Epithelial cell of prostate (primary cell): Measurements from ENCODE around the gene PARVA.
"Not testable (repeated sequence)": the region's sequence is repeated elsewhere in the genome, so short reads cannot be mapped to it uniquely, and the experiment has no call there.

Experiments used
- DNase-seq: peaks from one replicate; pipeline ENCODE4 v3.0.0-alpha.2; 2011; ENCODE audit warnings: low read depth, low spot score
- H3K27ac ChIP-seq: fragments of 450-650 bp; 2 replicates; pipeline ENCODE4 v1.5.1; 2017; ENCODE audit warnings: mild to moderate bottlenecking

PARVA gene, protein sequence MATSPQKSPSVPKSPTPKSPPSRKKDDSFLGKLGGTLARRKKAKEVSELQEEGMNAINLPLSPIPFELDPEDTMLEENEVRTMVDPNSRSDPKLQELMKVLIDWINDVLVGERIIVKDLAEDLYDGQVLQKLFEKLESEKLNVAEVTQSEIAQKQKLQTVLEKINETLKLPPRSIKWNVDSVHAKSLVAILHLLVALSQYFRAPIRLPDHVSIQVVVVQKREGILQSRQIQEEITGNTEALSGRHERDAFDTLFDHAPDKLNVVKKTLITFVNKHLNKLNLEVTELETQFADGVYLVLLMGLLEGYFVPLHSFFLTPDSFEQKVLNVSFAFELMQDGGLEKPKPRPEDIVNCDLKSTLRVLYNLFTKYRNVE

DNA sequence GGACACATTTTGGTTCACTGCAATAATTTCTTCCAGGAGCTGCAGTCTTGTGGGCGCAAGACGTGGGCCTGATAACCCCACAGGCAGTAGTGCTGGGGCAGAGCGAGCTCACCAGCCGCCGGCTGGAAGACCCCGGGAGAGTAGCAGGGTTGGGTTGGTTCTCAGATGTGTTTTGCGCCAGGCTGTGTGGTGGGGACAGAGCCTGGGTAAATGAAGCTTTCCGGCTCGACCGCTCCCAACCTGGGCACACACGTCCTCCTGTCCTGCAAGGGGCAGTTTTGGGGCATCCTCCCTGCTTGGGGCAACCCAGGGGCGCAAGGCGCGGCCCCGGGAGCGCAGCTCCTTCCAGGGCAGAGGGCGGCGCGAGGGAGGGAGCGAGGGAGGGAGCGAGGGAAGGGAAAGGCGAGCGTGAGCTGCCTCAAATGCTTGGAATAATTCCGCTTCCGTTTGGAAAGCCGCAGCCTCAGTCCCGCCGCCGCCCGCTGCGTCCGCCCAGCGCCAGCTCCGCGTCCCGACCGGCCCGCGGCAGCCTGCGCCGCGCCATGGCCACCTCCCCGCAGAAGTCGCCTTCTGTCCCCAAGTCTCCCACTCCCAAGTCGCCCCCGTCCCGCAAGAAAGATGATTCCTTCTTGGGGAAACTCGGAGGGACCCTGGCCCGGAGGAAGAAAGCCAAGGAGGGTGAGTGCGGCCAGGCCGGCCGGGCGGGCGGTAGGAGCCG lies at the start of gene PARVA:
Gene PARVA (plus strand): TSS at position 466 of the 718 bp plus-strand sequence. CDS start 77 bp downstream, at position 543.
- DNase-seq: no peak
- peak within 1 kb of the TSS; percentile 87 for H3K27ac ChIP-seq

DNA sequence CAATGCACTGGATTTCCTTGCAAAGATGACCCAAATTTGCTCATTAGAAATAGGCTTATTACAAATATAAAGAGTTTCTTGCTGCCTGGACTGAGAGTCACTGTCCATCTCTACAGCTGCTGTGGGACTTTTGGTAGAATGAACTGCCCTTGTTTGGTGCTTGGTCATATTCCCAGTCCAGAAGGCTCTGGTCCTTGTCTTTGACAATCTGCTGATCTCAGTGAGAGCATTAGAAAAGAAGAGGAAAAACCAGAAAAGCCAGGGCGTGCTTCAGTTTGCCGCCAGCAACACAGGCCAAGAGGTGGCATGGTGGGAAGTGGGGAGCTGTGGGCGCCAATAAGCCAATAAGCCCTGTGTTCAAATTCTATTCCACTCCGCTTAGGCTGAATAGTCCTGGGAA lies 48.2 kb upstream of the PARVA start:
- no peak overlapping the region for H3K27ac ChIP-seq
- DNase-seq: no peak

DNA sequence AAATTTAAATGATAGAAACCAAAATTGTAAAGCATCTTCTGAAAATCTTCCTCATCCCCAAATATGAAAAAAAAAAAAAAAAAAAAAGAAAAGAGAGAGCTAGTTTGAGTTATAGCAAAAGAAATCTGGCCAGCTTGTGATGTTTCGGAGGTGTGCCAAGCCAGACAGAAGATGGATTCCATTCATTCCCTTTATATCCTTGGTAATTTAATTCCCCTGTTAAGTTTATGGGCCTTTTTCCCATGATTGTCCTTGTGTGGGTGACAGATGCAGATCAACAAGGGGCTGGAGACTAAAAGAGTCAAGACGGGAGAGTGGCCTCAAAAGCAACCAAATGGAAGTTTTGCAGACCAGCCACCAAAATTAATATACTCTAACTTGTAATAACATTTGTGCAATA lies 47.6 kb upstream of the PARVA start:
- no peak for DNase-seq
- no peak overlapping the region for H3K27ac ChIP-seq

DNA sequence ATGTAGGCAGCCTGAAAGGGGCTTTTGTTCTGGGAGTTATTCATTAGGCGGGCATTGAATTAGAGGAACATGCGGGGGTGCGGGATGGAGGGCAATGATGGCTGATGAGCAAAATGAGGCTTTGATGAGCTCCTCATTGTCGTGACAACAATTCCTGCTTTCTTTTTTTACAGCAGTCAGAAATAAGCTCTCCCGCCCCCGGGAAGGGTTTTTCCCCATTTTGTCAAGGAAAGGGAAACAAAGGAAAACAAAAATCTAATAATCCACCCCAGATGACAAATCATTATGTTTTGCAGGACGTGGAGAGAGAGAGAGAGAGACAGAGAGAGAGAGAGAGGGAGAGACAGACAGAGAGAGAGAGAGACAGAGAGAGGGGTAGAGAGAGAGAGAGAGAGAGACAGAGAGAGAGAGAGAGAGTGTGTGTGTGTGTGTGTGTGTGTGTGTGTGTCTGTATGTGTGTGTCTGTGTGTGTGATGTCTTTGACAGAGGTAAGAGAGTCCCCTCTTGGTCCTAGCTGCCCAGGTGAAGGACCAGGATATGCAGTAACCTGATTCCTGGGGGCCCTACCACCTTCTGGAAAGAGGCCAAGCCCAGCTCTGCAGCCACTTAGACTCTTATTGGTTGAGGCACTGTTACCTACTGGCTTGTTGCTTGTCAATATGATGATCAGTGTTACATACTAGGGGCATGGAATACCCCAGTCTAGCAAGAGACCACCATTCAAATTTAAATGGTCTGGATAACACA lies 46.7 kb upstream of the PARVA start:
- no peak overlapping the region for H3K27ac ChIP-seq
- DNase-seq: no peak

DNA sequence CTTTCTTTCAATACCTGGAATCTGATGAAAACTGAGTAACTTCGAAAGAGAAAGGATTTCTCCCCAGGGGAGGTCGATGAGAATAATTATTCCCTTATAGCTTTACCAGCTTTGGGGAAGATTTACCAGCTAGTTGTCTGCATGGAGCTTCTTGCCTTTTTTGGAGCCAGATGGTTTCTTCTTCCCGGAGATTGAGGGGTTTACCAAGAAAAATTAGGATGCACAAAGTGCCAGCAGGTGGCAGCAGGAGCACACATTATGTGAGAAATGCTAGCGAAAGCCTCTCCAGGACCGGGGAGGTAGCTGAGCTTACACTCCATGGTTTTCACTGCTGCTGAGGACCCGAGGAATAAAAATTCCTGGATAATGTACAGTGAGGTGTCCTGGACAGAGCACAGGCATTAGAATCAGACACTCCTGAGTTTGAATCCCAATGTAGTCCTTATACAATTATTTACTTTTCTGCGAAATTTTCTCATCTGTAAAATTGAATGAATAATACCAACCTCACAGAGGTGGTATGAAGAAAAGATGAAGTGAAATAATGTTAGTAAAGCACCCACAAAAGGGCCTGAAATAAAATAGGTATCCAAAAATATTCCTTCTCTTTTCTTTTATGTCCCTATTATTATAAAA lies 46.0 kb upstream of the PARVA start:
- H3K27ac ChIP-seq: no peak overlapping the region
- DNase-seq: peak; percentile 10

DNA sequence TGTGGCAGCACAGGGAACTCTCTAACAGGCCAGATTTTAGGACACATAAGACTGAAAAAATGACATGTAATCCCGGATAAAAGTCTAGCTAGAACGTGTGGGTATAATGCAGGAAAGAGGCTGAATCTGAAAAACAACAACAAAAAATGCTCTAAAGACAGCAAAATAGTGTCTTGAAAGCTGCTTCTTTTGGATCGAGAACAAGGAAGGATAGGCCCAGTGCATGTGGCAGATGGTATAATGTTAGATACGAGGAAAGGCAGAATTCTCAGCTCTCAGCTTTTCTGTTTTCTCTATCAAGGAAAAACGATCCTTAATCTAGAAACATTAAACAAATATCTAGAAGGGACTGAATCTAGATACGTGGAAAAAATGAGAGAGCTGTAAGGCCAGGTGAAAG lies 33.8 kb upstream of the PARVA start:
- H3K27ac ChIP-seq: no peak overlapping the region
- DNase-seq: no peak

DNA sequence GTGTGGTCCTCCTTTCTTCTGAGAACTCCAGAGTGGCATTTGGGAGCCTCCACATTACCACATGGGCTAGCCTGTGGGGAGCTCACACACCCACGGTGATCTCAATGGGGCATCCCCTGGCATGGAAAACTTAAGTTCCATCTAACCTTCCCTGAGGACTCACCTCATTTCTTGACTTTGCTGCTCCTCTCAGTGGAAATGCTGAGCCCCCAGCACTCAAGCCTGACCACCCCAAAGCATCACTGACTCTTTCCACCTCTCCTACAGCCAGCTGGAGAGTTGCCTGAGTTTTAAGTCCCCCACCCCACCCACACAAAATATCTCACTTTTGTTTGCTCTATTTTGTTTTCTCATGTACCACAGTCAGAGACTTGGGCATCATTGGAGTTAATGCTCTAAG lies 23.8 kb upstream of the PARVA start:
- DNase-seq: no peak
- no peak overlapping the region for H3K27ac ChIP-seq

DNA sequence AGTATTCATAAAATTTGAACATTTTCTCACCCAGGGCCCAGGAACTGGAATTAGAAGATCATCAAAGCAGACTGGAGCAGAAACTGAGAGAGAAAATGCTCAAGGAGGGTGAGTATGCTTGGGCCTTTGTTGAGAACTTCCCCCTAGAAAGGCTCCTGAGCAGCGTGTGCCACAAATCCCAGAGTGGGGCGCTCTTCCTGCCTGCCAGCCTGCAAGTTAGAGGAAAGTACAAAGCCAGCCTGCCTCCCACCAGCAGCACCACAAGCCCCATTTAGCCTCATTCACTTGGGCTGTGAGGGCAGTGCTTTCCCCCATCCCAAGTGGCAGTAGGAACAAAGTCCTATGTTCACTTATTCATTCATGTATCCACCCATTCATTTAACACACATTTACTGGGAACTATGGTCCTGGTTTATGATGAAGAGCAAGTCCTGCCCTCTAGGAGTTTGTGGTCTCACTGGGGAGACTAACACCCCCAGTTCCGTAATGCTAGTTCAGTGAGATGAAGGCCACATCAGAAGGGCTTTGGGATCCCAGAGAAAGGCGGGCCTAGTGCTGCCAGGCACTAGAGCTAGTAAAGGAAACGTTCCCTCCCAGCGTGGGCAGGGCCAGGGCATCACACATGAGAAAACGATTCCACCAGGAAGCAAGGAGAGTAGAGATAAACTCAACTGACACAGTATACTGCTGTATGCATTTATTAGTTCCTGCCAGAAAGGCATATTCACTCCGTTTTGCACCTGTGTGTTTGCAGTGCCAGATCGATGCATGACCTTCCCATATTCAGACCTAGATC lies 22.4 kb upstream of the PARVA start:
- no peak for DNase-seq
- H3K27ac ChIP-seq: no peak overlapping the region

DNA sequence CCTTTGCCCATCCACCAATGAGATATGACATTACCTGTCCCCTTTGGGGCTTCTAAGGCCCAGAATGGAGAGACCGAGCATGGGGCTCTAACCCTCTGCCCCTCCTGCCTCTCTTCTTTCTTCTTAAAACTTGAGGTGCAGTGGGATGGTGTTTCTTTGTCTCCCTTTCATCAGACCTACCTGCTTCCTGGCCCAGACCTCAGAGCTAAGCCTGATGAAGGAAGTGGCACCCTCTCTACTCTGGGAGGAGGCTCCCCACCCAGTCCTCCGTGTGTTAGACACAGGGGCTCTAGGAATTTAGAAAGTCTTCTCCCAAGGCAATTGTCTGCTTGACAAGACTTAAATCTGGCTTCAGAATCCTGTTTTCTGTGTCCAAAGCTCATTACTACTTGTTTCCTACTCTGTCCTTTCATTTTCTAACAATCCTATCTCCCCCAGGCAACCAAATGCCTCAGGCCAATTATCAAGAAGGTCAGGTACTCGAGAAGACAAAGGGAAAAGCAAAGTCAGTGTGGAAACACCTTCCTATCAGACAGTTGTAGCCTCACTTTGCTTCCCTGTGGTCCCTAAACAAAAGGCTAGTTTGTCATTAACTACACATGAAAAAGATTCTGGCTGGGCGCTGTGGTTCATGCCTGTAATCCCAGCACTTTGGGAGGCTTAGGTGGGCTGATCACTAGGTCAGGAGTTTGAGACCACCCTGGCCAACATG lies 20.3 kb upstream of the PARVA start:
- DNase-seq: no peak
- H3K27ac ChIP-seq: no peak overlapping the region

DNA sequence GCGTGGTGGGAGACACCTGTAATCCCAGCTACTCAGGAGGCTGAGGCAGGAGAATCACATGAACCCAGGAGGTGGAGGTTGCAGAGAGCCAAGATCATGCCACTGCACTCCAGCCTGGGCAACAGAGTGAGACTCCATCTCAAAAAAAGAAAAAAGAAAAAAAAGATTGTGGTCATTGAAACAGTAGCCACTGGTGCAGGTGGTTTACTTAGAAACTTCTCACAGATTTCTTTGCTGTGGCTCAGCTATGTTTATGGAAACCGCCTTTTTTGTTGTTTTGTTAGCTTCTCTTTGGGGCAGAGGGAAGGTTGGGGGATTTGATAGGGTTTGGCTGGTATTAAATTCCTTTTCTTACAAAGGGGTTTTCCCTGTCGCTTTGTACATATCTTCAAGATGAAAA lies 19.7 kb upstream of the PARVA start:
- not testable (repeated sequence) for DNase-seq, H3K27ac ChIP-seq

DNA sequence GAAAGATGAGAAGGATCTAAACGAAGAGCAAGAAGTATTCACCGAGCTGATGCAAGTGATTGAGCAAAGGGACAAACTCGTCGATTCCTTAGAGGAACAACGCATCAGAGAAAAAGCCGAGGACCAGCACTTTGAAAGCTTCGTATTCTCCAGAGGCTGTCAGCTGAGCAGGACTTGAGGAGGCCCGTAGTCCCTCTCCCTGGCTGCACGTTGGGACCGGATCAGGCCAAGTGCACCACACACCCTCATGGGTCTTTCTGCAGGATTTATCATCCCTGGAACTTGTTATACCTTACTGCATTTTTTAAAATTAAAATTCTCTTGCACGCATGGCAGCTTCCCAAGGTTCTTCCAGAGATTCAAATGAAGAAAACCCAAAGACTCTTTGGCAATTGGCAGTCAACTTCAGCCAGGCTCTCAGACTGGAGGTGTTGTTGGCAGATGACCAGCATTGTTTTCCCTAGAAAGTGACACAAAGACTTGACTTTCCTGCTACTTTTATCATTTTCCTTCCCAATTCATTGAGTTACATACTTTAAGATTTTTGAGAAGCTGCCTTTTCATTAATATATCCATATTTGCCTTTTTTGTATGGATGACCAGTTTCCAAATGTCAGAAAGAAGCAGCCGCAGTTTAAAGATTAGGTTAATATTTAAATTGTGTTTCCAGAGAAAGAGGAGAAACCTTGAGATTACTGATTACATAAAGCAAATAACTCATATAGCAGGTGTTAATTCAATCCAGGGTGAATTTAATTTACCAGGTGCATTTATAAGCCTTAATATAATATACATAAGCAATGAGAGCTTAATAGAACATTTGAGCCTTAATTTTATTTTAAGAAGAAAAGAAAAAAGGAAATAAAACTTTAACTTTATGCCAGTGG lies 18.8 kb upstream of the PARVA start:
- DNase-seq: no peak
- H3K27ac ChIP-seq: no peak overlapping the region

DNA sequence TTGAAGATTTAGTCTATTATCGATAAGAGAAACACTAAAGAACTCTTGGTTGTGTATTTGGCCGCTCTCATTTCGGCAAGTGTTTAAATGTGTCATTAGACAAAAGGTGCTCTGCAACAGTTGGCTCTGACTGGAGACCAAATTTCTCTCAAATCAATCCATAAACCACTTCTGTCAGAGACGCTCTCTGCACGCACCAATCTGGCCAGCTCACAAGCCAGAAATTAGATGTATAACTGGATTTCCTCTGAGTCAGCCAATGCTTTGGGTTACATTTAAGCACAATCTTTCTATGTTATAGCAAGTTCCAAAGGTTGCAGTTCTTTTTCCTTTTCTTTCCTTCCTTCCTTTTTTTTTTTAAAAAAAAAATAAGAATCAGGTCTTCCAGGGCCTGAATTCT lies 17.6 kb upstream of the PARVA start:
- DNase-seq: no peak
- no peak overlapping the region for H3K27ac ChIP-seq

DNA sequence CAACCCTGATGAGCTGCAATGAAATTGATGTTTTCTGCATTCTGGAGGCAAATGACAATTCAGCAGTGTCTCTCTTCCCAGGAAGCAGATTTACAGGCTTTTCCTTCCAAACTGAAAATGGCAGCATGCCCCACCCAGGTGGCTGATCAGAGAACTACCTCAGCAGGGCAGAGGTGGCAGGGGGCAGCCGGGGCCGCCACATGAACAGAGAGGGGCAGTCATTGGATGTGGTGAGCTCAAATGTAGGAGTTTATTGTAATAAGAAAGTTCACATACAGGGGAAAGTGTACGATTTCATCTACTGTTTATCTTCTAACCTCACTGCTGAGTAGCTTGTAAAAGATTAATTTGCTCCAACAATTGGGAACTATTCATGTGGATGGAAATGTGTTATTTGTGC lies 15.7 kb upstream of the PARVA start:
- H3K27ac ChIP-seq: no peak overlapping the region
- DNase-seq: no peak

DNA sequence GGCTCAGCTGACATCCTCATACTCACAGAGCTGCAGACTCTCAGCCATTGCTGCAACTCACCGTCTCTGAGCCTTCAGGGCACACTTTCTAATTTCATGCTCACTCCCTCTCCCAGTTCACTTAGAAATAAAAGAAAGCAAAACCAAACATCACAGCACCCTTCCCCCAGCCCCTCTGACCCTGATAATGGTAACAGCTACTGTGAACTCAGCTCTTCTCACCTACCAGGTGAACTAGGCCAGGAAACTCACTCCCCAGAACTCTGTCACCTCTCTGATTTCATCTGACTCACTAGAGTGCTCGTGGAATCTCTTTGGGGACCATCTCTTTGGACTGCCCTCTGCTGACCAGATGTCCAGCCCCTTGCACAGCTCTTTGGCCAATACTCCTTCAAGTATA lies 14.5 kb upstream of the PARVA start:
- DNase-seq: no peak
- H3K27ac ChIP-seq: no peak overlapping the region

DNA sequence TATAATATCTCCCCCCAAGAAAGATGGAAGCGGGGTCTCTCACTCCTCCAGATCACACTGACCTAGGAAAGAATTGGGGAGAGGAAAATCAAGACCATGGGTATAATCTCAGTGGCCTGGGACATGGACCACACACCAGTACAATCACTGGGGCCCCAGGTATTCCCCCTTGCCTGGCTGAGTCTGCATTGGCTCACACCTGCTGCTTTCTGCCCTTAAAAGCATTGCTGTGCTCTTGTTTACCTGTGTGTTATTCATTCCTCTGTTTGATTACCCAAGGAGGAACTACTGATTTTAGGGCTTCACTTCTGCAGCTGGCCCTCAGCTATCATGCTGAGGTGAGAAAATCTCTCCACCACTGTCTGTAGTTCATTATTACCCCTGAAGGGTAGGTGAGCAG lies 14.0 kb upstream of the PARVA start:
- DNase-seq: no peak
- H3K27ac ChIP-seq: no peak overlapping the region

DNA sequence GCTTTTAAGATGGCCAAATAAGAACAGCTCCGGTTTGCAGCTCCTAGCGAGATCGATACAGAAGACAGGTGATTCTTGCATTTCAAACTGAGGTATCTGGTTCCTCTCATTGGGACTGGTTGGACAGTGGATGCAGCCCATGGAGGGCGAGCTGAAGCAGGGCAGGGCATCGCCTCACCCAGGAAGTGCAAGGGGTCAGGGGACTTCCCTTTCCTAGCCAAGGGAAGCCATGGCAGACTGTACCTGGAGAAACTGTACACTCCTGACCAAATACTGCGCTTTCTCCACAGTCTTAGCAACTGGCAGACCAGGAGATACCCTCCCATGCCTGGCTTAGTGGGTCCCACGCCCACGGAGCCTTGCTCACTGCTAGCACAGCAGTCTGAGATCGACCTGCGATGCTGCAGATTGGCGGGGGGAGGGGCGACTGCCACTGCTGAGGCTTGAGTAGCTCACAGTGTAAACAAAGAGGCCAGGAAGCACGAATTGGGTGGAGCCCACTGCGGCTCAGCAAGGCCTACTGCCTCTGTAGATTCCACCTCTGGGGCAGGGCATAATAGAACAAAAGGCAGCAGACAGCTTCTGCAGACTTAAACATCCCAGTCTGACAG lies 11.3 kb upstream of the PARVA start:
- not testable (repeated sequence) for DNase-seq, H3K27ac ChIP-seq

DNA sequence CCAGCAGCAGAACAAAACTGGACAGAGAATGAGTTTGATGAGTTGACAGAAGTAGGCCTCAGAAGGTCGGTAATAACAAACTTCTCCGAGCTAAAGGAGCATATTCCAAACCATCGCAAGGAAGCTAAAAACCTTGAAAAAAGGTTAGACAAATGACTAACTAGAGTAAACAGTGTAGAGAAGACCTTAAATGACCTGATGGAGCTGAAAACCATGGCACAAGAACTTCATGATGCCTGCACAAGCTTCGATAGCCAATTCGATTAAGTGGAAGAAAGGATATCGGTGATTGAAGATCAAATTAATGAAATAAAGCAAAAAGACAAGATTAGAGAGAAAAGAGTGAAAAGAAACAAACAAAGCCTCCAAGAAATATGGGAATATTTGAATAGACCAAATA lies 10.3 kb upstream of the PARVA start:
- not testable (repeated sequence) for H3K27ac ChIP-seq, DNase-seq

DNA sequence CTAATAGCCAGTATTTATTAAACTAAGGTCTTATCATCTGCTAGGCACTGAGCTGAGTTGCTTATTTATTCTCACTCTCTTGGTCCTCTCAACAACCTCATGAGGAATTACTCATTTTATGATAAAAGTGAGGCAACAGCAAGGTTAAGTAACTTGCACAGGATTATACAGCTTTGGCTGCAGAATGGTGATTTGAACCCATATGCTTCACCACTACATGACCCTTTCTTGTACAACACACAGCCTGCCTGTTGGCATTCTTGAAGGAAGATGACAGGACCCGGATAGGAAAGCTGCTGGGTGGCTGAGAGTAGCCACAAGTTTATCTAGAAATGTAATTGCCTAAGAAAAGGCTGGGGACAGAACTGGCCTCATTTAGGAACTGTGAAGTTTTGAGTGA lies 5.3 kb upstream of the PARVA start:
- no peak overlapping the region for H3K27ac ChIP-seq
- DNase-seq: no peak
